NCI-H2227 treated with DMSO at 0.1 percent for 48 hours (cell line): ENCODE results near the gene PTGR1.

ENCODE experiments used
- DNase-seq: peaks from one replicate; lab custom pipeline; 2025; lab: John Stamatoyannopoulos, UW

The PTGR1 gene

GRCh38 chr9:111542497-111543254 lies 56.8 kb downstream of the PTGR1 start:
- DNase-seq, result no peak

- DNase-seq, result no peak
Observed at GRCh38 chr9:111533099-111533790, 66.2 kb downstream of the PTGR1 start.

GRCh38 chr9:111531716-111532115 lies 67.7 kb downstream of the PTGR1 start:
- no peak for DNase-seq

- no peak for DNase-seq
Observed at GRCh38 chr9:111529787-111530186, 69.7 kb downstream of the PTGR1 start.

GRCh38 chr9:111527347-111527746 lies 72.1 kb downstream of the PTGR1 start:
- DNase-seq, result no peak

- DNase-seq, result peak; percentile 86
Observed at GRCh38 chr9:111525056-111525977, 74.1 kb downstream of the PTGR1 start, which contains the start of gene ZNF483. ZNF483 (plus strand) TSS chr9:111525179; CDS start chr9:111527396, 2,217 bp downstream.

- no peak for DNase-seq
Observed at GRCh38 chr9:111524731-111525055, 74.8 kb downstream of the PTGR1 start.

- no peak for DNase-seq
Observed at GRCh38 chr9:111516061-111516465, 83.4 kb downstream of the PTGR1 start.

GRCh38 chr9:111514967-111515366 lies 84.5 kb downstream of the PTGR1 start:
- no peak for DNase-seq
